GM19438 (cell line): ENCODE data around the gene DHRSX.
"Not testable (repeated sequence)": the region's sequence is repeated elsewhere in the genome, so short reads cannot be mapped to it uniquely, and the experiment has no call there.

Source experiments
- ATAC-seq: cut with Tn5 transposase; IDR thresholded peaks from one replicate; pipeline ENCODE4 v1.9.1; 2021; ENCODE audit warnings: low read depth; ENCODE audit not compliant: unreplicated experiment

The DHRSX gene

DNA sequence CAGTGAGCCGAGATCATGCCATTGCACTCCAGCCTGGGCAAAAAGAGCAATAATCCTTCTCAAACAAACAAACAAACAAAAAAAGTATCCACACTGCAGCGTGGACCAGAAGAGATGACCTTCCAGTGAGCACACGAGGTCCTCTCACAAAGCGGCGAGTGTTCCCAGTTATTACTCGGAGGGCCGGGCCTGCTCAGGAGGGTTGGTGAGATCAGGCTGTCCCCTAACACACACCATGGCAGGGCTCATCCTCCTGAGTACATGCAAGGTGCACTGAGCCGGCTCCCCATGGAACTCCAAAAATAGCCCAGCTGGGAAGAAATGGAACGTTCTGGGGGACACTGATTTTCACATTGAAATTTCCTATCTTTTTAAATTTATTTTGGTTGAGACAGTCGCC, 40.7 kb downstream of the DHRSX start:
- ATAC-seq: not testable (repeated sequence)

GRCh38 chrX:2458309-2458708, 42.5 kb downstream of the DHRSX start:
- ATAC-seq: no peak

GRCh38 chrX:2457289-2458133, 43.3 kb downstream of the DHRSX start:
- ATAC-seq: no peak

- ATAC-seq: not testable (repeated sequence)
These were observed 44.7 kb downstream of the DHRSX start for GRCh38 chrX:2456091-2456490.

DNA sequence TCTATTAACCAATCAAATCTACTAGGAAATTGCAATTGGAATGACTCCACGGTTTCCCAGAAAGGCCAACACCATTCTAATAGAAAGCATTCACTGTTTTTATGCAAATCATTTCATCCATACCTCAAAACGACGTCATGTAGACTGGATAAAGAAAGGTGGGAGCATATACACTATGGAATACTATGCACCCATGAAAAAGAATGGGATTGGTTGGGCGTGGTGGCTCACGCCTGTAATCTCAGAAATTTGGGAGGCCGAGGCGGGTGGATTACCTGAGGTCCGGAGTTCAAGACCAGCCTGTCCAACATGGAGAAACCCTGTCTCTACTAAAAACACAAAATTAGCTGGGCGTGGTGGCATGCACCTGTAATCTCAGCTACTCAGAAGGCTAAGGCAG, 46.2 kb downstream of the DHRSX start:
- not testable (repeated sequence) for ATAC-seq

- ATAC-seq: no peak
These were observed 48.0 kb downstream of the DHRSX start for GRCh38 chrX:2452799-2453198.

DNA sequence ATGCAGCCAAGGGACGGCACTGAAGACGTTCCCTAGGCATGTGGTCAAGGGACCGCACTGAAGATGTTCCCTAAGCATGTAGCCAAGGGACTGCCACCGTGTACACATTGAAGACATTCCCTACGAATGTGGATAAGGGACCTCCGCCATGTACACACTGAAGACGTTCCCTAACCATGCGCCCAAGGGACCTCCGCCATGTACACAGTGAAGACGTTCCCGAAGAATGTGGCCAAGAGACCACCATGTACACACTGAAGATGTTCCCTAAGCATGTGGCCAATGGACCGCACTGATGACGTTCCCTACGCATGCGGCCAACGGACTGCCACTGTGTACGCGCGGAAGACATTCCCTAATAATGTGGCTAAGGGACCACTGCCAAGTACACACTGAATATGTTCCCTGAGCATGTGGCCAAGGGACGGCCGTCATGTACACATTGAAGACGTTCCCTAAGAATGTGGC, 48.4 kb downstream of the DHRSX start:
- ATAC-seq: no peak

DNA sequence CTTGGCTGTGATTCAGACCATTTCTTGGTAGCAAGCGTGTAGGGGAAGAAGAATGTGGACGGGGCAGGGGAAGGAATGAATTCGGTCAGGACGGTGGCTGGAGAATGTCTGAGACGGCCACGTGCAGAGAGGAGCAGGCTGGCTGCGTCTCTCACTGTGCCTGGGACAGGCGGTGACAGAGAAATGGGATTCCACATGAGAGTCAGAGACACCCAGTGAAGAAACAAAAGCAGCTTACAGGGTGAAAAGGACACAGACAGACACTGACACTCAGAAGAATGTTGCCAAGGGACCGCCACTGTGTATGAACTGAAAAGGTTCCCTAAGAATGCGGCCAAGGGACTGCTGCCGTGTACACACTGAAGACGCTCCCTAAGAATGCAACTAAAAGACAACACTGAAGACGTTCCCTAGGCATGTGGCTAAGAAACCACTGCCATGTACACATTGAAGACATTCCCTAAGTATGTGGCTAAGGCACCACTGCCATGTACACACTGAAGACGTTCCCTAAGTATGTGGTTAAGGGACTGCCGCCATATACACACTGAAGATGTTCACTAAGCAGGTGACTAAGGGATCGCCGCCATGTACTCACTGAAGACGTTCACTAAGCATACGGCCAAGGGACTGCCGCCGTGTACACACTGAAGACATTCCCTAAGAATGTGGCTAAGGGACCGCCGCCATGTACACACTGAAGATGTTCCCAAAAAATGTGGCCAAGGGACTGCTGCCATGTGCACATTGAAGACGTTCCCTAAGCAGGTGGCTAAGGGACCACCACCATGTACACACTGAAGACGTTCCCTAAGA, 49.1 kb downstream of the DHRSX start:
- no peak for ATAC-seq

- no peak for ATAC-seq
These were observed 50.1 kb downstream of the DHRSX start for GRCh38 chrX:2450681-2451080.

- no peak for ATAC-seq
These were observed 51.5 kb downstream of the DHRSX start for GRCh38 chrX:2449135-2449886.

DNA sequence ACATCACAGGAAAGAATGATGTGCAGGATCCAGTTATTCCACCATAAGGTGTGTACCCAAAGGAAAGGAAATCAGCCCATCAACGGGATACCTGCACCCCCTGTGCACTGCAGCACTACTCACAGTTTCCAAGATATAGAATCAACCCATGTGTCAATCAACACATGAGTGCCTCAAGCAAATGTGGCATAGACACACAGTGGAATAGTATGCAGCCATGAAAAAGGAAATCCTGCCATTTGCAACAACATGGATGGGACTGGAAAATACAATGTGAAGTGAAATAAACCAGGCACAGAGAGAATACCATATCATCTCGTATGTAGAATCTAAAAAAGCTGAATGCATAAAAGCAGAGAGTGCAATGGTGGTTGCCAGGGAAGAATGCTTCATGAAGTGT, 53.3 kb downstream of the DHRSX start:
- no peak for ATAC-seq

GRCh38 chrX:2446815-2447214, 54.0 kb downstream of the DHRSX start:
- no peak for ATAC-seq

DNA sequence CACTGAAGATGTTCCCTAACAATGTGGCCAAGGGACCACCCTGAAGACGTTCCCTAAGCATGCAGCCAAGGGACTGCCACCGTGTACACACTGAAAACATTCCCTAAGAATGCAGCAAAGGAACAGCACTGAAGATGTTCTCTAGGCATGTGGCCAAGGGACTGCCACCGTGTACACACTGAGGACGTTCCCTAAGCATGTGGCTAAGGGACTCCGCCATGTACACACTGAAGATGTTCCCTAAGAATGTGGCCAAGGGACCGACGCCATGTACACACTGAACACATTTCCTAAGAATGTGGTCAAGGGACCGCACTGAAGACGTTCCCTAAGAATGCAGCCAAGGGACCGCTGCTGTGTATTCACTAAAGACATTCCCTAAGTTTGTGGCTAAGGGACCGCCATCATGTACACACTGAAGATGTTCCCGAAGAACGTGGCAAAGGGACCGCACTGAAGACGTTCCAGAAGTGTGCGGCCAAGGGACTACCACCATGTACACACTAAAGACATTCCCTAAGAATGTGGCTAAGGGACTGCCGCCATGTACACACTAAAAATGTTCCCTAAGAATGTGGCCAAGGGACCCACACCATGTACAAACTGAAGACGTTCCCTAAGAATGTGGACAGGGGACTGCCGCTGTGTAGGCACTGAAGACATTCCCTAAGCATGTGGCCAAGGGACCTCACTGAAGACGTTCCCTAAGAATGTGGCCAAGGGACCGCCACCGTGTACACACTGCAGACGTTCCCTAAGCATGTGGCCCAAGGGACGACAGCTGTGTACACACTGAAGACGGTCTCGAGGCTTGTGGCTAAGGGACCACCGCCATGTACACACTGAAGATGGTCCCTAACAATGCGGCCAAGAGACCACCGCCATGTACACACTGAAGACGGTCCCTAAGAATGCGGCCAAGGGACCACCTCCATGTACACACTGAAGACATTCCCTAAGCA, 54.8 kb downstream of the DHRSX start:
- no peak for ATAC-seq

- ATAC-seq: no peak
These were observed 58.1 kb downstream of the DHRSX start for GRCh38 chrX:2442694-2443093.

DNA sequence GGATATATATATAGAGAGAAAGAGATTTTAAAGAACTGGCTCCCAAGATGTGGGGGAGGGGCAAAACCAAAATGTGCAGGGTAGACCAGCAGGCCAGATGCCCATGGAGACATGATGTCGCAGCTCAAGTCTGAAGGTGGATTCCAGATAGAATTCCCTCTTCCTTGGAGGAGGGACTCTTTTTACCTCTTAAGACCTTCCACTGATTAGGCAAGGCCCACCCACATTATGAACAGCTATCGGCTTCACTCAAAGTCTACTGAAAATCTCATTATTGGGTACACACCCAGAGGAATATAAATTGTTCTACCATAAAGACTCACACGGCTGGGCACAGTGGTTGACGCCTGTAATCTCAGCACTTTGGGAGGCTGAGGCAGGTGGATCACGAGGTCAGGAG, 59.3 kb downstream of the DHRSX start:
- ATAC-seq: no peak

DNA sequence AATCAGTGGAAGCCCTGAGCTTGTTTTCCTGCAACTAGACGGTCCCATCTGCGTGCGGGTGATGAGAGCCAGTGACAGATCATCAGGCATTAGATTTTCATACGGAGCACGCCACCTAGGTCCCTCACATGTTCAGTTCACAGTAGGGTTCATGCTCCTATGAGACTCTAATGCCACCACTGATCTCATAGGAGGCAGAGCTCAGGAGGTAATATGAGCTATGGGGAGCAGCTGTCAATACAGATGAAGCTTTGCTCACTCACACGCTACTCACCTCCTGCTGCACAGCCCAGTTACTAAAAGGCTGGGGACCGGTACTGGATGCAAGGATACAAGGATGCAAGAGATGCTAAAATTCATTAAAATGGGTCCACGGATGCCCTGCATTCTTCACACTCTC, 61.2 kb downstream of the DHRSX start:
- no peak for ATAC-seq

DNA sequence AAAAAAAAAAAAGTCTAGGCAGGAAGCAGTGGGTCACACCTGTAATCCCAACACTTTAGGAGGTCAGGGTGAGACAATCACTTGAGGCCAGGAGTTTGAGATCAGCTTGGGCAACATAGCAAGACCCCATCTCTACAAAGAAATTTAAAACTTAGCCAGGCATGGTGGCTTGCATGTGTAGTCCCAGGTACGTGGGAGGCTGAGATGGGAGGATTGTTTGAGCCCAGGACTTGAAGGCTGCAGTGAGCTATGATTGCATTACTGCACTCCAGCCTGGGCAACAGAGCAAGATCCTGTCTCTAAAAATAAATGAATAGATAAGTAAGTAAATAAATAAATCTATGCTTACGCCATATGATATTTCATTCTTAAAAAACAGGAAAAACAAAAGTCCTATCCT, 65.3 kb downstream of the DHRSX start:
- no peak for ATAC-seq

DNA sequence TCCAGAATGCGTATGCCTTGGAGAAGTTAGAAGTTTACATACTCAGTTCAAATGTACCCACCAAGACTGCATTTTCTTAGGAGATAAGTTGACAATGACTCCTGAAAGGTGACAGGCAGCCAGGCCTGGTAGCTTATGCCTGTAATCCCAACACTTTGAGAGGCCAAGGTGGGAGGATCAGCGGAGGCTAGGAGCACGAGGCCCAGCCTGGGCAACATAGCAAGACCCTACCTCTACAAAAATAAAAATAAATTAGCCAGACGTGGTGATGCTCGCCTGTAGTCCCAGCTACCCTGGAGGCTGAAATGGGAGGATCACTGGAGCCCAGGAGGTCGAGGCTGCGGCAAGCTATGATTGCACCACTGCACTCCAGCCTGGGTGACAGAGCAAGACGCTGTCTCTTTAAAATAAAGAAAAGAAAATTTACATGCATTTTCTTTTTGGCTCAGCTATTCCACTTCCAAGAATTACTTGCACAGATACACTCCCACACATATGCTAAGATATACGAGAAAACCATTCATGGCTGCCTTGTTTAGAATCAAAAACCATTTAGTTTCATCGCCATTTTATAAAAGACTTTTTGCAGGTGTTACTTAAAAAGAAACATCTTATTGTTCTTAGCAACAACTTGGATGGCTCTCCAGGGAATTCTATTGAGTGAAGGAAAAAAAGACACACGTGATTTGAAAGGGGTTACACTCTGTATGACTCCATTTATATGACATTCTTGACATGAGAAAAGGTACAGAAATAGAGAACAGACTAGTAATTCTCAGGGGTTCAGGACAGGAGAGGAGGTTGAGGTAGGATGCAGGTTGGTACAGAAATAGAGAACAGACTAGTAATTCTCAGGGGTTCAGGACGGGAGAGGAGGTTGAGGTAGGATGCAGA, 66.3 kb downstream of the DHRSX start:
- no peak for ATAC-seq

GRCh38 chrX:2432298-2432863, 68.4 kb downstream of the DHRSX start:
- no peak for ATAC-seq
